PC-9 (cell line): Measurements from ENCODE around the gene ADPGK.

Experiments used
- EZH2 ChIP-seq: fragments of 200-600 bp; sonication (generic); IDR thresholded peaks from 2 replicates; pipeline ENCODE4 v1.8.0; 2017; ENCODE audit warnings: antibody characterized with exemption, low read depth
- TF ChIP-seq, protein P1 (sequence below): fragments of 200-600 bp; sonication (generic); conservative IDR thresholded peaks from 2 replicates; pipeline ENCODE4 v1.6.1; 2017; ENCODE audit warnings: mixed run types, antibody characterized with exemption, mild to moderate bottlenecking, moderate library complexity

DNA sequence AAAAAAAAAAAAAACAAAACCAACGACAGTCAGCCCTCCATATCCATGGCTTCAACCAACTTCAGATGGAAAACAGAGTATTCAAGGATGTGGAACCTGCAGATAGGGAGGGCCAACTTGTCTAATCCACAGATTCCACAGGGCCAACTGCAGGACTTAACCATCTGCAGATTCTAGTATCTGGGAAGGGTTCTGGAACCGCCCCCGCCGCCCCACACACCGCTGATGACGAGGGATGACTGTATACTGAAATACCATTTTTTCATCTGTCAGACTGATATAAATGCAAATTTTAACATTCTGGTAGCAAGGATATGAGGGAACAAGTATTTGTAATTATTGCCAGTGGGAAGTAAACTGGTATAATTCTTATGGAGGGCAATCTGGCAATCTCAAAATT, 29.5 kb downstream of the ADPGK start:
- TF ChIP-seq, protein P1, sequence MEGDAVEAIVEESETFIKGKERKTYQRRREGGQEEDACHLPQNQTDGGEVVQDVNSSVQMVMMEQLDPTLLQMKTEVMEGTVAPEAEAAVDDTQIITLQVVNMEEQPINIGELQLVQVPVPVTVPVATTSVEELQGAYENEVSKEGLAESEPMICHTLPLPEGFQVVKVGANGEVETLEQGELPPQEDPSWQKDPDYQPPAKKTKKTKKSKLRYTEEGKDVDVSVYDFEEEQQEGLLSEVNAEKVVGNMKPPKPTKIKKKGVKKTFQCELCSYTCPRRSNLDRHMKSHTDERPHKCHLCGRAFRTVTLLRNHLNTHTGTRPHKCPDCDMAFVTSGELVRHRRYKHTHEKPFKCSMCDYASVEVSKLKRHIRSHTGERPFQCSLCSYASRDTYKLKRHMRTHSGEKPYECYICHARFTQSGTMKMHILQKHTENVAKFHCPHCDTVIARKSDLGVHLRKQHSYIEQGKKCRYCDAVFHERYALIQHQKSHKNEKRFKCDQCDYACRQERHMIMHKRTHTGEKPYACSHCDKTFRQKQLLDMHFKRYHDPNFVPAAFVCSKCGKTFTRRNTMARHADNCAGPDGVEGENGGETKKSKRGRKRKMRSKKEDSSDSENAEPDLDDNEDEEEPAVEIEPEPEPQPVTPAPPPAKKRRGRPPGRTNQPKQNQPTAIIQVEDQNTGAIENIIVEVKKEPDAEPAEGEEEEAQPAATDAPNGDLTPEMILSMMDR: no peak
- TF ChIP-seq EZH2: no peak
